ENCODE results near the gene UBA1. TPM values are rescaled to one million over a fixed set of nuclear protein-coding genes. Genes with fewer than 3 reads are reported as not detected.

Gene UBA1
- total RNA-seq, 4 donors from 2014 or later, result 126 to 238 (median 153) TPM

GRCh38 chrX:47232197-47232802, 38.7 kb downstream of the UBA1 start:
- intact Hi-C loops (cut with DNase I), result no loop called here
- peaks cover 0 to 27% (median 0%) of the 10 kb centered on the region in 3 donors for H3K4me1 ChIP-seq
- no peak for DNase-seq
- 54 to 64% methylated on average over 3 to 8 of the region's 8 CpGs for WGBS, 2 donors
- H3K27me3 ChIP-seq, result no peaks in the 10 kb centered on the region
- H3K9me3 ChIP-seq, result no peaks in the 10 kb centered on the region
- H3K4me3 ChIP-seq, result peak overlapping the region; percentile 62 to 68 (median 64)
- peak overlapping the region; percentile 95 to 98 (median 97) for H3K27ac ChIP-seq
- H3K36me3 ChIP-seq, result peaks cover under 1 to 24% (median 4%) of the 10 kb centered on the region in 3 donors
- TF ChIP-seq CTCF (IDR thresholded peaks at IDR 0.05) (no peak), POLR2A (IDR thresholded peaks at IDR 0.05) (no peak)

- Histone ChIP-seq H3K27ac (peak within 1 kb of the TSS; percentile 95 to 98 (median 97)), H3K27me3 (no peaks in the 10 kb centered on the region), H3K36me3 (peaks cover 0 to 18% (median 4%) of the 10 kb centered on the region in 3 donors), H3K9me3 (no peaks in the 10 kb centered on the region), H3K4me1 (peaks cover 0 to 27% (median 0%) of the 10 kb centered on the region in 3 donors), H3K4me3 (peak within 1 kb of the TSS; percentile 62 to 68 (median 64))
- intact Hi-C loops (cut with DNase I), result no loop called here
- TF ChIP-seq POLR2A (IDR thresholded peaks at IDR 0.05) (peak in 2 of 4 donors; percentile 60 to 65), CTCF (IDR thresholded peaks at IDR 0.05) (no peak)
- WGBS, 2 donors, result 0 to 39% methylated on average over 5 to 20 of the region's 46 CpGs
- DNase-seq, result no peak
These were observed 39.2 kb downstream of the UBA1 start, which contains the start of gene USP11 for GRCh38 chrX:47232803-47233332. Gene USP11, plus strand, starts transcription at chrX:47233009. Its CDS starts 35 bp downstream, at chrX:47233044.

- intact Hi-C loops (cut with DNase I), result no loop called here
- Histone ChIP-seq H3K4me3 (peak overlapping the region; percentile 62 to 68 (median 64)), H3K9me3 (no peaks in the 10 kb centered on the region), H3K27me3 (no peaks in the 10 kb centered on the region), H3K27ac (peak overlapping the region; percentile 95 to 98 (median 97)), H3K4me1 (peaks cover 0 to 27% (median 0%) of the 10 kb centered on the region in 3 donors), H3K36me3 (peaks cover 0 to 11% (median 0%) of the 10 kb centered on the region in 3 donors)
- 0 to 13% methylated on average over 10 to 40 of the region's 51 CpGs for WGBS, 2 donors
- no peak for TF ChIP-seq CTCF (IDR thresholded peaks at IDR 0.05)
- TF ChIP-seq POLR2A (IDR thresholded peaks at IDR 0.05), result peak in 1 of 4 donors; percentile 62
- peak; percentile 82 for DNase-seq
These were observed 39.9 kb downstream of the UBA1 start for GRCh38 chrX:47233333-47234113.

GRCh38 chrX:47234583-47234982, 41.0 kb downstream of the UBA1 start:
- Histone ChIP-seq H3K4me3 (peak overlapping the region; percentile 62 to 68 (median 64)), H3K36me3 (peaks cover 0 to 6% (median 0%) of the 10 kb centered on the region in 3 donors), H3K4me1 (peaks cover 0 to 27% (median 0%) of the 10 kb centered on the region in 3 donors), H3K27ac (peak overlapping the region in 2 of 4 donors; percentile 98), H3K27me3 (no peaks in the 10 kb centered on the region), H3K9me3 (no peaks in the 10 kb centered on the region)
- TF ChIP-seq CTCF (IDR thresholded peaks at IDR 0.05) (no peak), POLR2A (IDR thresholded peaks at IDR 0.05) (no peak)
- 35 to 49% methylated on average over 3 of the region's 3 CpGs for WGBS, 2 donors
- intact Hi-C loops (cut with DNase I), result no loop called here
- DNase-seq, result no peak
